Mesothelial cell of epicardium (in vitro differentiated cells): Measurements from ENCODE around the gene HGF. TPM values are rescaled to one million over a fixed set of nuclear protein-coding genes. Genes with fewer than 3 reads are reported as not detected.

ENCODE experiments used
- DNase-seq, 2 experiments: peaks; one replicate each; pipeline ENCODE4 v3.0.0; 2021; ENCODE audit warnings: low spot score in 2 of 2; ENCODE audit not compliant: unreplicated experiment in 2 of 2
- H3K27ac Mint-ChIP-seq: 2 replicates; pipeline ENCODE4 v1.8.0; 2021; ENCODE audit warnings: mixed read lengths
- H3K27me3 Mint-ChIP-seq: 2 replicates; pipeline ENCODE4 v1.8.0; 2021; ENCODE audit warnings: low read depth, mixed read lengths
- H3K36me3 Mint-ChIP-seq: 2 replicates; pipeline ENCODE4 v1.8.0; 2021; ENCODE audit warnings: mixed read lengths
- H3K4me1 Mint-ChIP-seq: 2 replicates; pipeline ENCODE4 v1.8.0; 2021; ENCODE audit warnings: mixed read lengths
- H3K4me3 Mint-ChIP-seq: 2 replicates; pipeline ENCODE4 v1.8.0; 2021; ENCODE audit warnings: mild to moderate bottlenecking, moderate library complexity, mixed read lengths
- H3K9me3 Mint-ChIP-seq: 2 replicates; pipeline ENCODE4 v1.8.0; 2021; ENCODE audit warnings: mixed read lengths
- CTCF ChIP-seq: fragments of 200-600 bp; sonication (generic); IDR thresholded peaks from one replicate; pipeline ENCODE4 v1.5.0; 2021; ENCODE audit warnings: antibody characterized with exemption; ENCODE audit not compliant: unreplicated experiment
- total RNA-seq: library from RNA; stranded (reverse); gene quantifications from 3 replicates; pipeline ENCODE4 v1.2.1, GENCODE V29; 2021

HGF gene
- total RNA-seq, 1 donor from 2014 or later = 15.1 TPM

- Mint-ChIP-seq H3K36me3 (peaks cover 4% of the 10 kb centered on the region), H3K27me3 (no peaks in the 10 kb centered on the region), H3K4me1 (peaks cover 36% of the 10 kb centered on the region), H3K9me3 (peaks cover 5% of the 10 kb centered on the region), H3K4me3 (no peak overlapping the region), H3K27ac (peak overlapping the region; percentile 80)
- no peak for TF ChIP-seq CTCF
- no peak for DNase-seq
Observed at GRCh38 chr7:81744389-81744788, 25.5 kb downstream of the HGF start.

- no peak for TF ChIP-seq CTCF
- peaks cover 4% of the 10 kb centered on the region for H3K36me3 Mint-ChIP-seq
- no peak overlapping the region for H3K4me3 Mint-ChIP-seq
- no peaks in the 10 kb centered on the region for H3K27me3 Mint-ChIP-seq
- H3K9me3 Mint-ChIP-seq = peaks cover 4% of the 10 kb centered on the region
- peak overlapping the region; percentile 55 for H3K27ac Mint-ChIP-seq
- peaks cover 36% of the 10 kb centered on the region for H3K4me1 Mint-ChIP-seq
- DNase-seq = no peak
Observed at GRCh38 chr7:81743665-81744064, 26.2 kb downstream of the HGF start.

- Mint-ChIP-seq H3K36me3 (peaks cover 2% of the 10 kb centered on the region), H3K4me3 (no peak overlapping the region), H3K27ac (no peak overlapping the region), H3K27me3 (no peaks in the 10 kb centered on the region), H3K9me3 (no peaks in the 10 kb centered on the region), H3K4me1 (peaks cover 36% of the 10 kb centered on the region)
- no peak for DNase-seq
- TF ChIP-seq CTCF = no peak
Observed at GRCh38 chr7:81743201-81743600, 26.6 kb downstream of the HGF start.

- DNase-seq = no peak
- Mint-ChIP-seq H3K27ac (no peak overlapping the region), H3K9me3 (no peaks in the 10 kb centered on the region), H3K27me3 (no peaks in the 10 kb centered on the region), H3K4me3 (no peak overlapping the region), H3K4me1 (peaks cover 36% of the 10 kb centered on the region), H3K36me3 (peaks cover 2% of the 10 kb centered on the region)
- TF ChIP-seq CTCF = no peak
Observed at GRCh38 chr7:81740403-81740802, 29.4 kb downstream of the HGF start.

- Mint-ChIP-seq H3K4me1 (peaks cover 8% of the 10 kb centered on the region), H3K27ac (no peak overlapping the region), H3K9me3 (no peaks in the 10 kb centered on the region), H3K27me3 (no peaks in the 10 kb centered on the region), H3K36me3 (peaks cover 2% of the 10 kb centered on the region), H3K4me3 (no peak overlapping the region)
- DNase-seq = no peak
- no peak for TF ChIP-seq CTCF
Observed at GRCh38 chr7:81736091-81736490, 33.8 kb downstream of the HGF start.

- no peak for DNase-seq
- H3K27me3 Mint-ChIP-seq = no peaks in the 10 kb centered on the region
- no peak overlapping the region for H3K4me3 Mint-ChIP-seq
- peaks cover 3% of the 10 kb centered on the region for H3K36me3 Mint-ChIP-seq
- H3K4me1 Mint-ChIP-seq = peaks cover 12% of the 10 kb centered on the region
- TF ChIP-seq CTCF = no peak
- H3K9me3 Mint-ChIP-seq = peaks cover 6% of the 10 kb centered on the region
- H3K27ac Mint-ChIP-seq = peak overlapping the region; percentile 22
Observed at GRCh38 chr7:81725812-81726127, 44.1 kb downstream of the HGF start.
